ENCODE results near the gene LECT2. TPM values are rescaled to one million over a fixed set of nuclear protein-coding genes. Genes with fewer than 3 reads are reported as not detected.

LECT2 gene
- total RNA-seq, 1 donor from 2014 or later: not detected

DNA sequence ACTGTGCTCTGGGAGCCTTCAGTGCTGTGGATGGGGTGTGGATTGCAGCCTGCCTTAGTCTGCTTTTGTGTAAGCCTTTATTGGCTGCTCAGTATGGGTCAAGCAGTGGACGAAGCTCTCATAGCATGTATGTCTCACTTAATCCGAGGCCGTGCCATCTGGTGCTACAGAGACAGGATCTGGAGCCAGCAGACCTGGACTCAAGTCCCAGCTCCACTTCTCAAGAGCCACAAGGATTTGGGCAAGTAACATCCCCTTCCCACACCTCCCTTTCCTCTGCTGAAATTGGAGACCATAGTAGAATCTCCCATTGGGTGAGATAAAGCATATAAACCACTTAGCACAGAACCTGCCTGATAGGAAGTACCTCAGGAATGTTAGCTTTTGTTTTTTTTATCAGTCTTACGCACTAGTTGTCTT, 23.4 kb upstream of the LECT2 start:
- no peak for DNase-seq (ENCODE audit: low read depth)
- TF ChIP-seq, protein P1, sequence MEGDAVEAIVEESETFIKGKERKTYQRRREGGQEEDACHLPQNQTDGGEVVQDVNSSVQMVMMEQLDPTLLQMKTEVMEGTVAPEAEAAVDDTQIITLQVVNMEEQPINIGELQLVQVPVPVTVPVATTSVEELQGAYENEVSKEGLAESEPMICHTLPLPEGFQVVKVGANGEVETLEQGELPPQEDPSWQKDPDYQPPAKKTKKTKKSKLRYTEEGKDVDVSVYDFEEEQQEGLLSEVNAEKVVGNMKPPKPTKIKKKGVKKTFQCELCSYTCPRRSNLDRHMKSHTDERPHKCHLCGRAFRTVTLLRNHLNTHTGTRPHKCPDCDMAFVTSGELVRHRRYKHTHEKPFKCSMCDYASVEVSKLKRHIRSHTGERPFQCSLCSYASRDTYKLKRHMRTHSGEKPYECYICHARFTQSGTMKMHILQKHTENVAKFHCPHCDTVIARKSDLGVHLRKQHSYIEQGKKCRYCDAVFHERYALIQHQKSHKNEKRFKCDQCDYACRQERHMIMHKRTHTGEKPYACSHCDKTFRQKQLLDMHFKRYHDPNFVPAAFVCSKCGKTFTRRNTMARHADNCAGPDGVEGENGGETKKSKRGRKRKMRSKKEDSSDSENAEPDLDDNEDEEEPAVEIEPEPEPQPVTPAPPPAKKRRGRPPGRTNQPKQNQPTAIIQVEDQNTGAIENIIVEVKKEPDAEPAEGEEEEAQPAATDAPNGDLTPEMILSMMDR (IDR thresholded peaks at IDR 0.05; ENCODE audit: insufficient read depth, low read length, poor library complexity, severe bottlenecking): no peak
- no peaks in the 10 kb centered on the region for H3K36me3 ChIP-seq (ENCODE audit: control insufficient read depth, insufficient read depth, low read length)
- no peak overlapping the region for H3K4me3 ChIP-seq (ENCODE audit: low read depth, low read length)
- no peaks in the 10 kb centered on the region for H3K27me3 ChIP-seq (ENCODE audit: control insufficient read depth, insufficient read depth, low read length)

DNA sequence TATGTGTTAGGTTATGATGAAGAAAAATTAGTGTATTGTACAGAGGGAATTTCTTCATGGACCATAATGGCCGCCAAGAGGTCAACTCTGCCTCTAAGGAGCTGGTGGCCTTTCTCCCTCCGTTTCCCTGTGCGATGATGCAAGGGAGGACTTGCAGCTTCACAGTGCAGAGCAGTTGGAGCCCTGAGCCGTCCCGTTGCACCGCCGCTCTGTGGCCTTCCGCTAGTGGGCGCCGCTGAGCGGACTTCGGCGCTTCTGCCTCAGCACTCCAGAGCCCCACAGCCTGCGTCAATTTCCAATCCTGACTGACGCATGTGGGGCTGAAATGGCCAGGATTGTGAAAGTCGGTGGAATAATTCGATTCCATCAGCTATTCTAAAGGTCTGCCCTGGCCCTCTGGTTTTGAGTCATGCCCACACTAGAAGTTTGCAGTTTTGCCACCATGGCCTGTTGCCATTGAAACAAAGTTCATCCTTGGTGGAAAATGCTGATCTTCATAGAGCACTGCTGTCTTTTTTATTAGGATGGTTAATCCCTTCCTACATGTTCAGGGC, 22.7 kb upstream of the LECT2 start:
- no peak for DNase-seq (ENCODE audit: low read depth)
- no peaks in the 10 kb centered on the region for H3K27me3 ChIP-seq (ENCODE audit: control insufficient read depth, insufficient read depth, low read length)
- no peaks in the 10 kb centered on the region for H3K36me3 ChIP-seq (ENCODE audit: control insufficient read depth, insufficient read depth, low read length)
- H3K4me3 ChIP-seq (ENCODE audit: low read depth, low read length): no peak overlapping the region
- TF ChIP-seq, protein P1 (IDR thresholded peaks at IDR 0.05; ENCODE audit: insufficient read depth, low read length, poor library complexity, severe bottlenecking): peak; percentile 90

DNA sequence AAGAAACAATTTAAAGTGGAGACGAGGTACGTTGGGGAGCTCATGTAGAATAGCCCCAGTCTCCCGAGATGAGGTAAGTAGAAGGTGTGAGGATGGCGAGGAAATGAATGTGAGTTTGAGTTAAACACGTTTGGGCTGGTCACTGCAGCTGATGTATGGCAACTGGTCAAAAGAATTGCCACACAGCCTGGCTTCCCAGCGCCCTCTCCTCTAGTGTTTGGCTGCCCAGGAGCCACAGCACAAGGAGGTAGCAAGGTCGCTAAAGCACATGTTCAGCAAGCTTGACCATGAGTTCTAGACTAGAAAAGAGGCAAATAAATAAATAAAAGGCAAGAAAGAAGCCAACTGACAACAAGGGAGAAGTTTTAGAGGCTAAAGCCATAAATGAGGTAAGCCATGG, 21.4 kb upstream of the LECT2 start:
- TF ChIP-seq, protein P1 (IDR thresholded peaks at IDR 0.05; ENCODE audit: insufficient read depth, low read length, poor library complexity, severe bottlenecking): no peak

DNA sequence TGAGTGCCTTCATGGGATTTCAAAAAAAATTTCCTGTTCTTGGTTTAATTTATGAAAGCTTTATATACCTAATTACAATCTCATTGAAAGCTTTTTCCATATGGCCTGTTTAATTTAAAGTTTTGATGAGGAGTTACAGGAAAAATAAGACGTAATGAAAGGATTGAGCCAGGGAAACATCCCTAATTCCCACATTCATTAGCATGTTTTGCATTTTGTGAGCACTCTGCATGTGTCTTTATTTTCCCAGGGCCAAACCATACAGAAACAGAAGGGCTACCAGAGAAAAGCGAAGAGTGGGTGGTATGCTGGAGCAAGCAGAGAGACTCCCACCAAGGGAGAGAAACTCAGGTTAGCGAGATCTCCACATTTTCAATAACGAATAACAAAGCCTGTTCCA, 20.3 kb upstream of the LECT2 start:
- TF ChIP-seq, protein P1 (IDR thresholded peaks at IDR 0.05; ENCODE audit: insufficient read depth, low read length, poor library complexity, severe bottlenecking): no peak
- Histone ChIP-seq H3K27me3 (ENCODE audit: control insufficient read depth, insufficient read depth, low read length) (no peaks in the 10 kb centered on the region), H3K36me3 (ENCODE audit: control insufficient read depth, insufficient read depth, low read length) (no peaks in the 10 kb centered on the region), H3K4me3 (ENCODE audit: low read depth, low read length) (no peak overlapping the region)
- DNase-seq (ENCODE audit: low read depth): no peak

More for the DNA sequence above, 21.4 kb upstream of the LECT2 start:
- Histone ChIP-seq H3K4me3 (ENCODE audit: low read depth, low read length) (no peak overlapping the region), H3K27me3 (ENCODE audit: control insufficient read depth, insufficient read depth, low read length) (no peaks in the 10 kb centered on the region), H3K36me3 (ENCODE audit: control insufficient read depth, insufficient read depth, low read length) (no peaks in the 10 kb centered on the region)
- no peak for DNase-seq (ENCODE audit: low read depth)

DNA sequence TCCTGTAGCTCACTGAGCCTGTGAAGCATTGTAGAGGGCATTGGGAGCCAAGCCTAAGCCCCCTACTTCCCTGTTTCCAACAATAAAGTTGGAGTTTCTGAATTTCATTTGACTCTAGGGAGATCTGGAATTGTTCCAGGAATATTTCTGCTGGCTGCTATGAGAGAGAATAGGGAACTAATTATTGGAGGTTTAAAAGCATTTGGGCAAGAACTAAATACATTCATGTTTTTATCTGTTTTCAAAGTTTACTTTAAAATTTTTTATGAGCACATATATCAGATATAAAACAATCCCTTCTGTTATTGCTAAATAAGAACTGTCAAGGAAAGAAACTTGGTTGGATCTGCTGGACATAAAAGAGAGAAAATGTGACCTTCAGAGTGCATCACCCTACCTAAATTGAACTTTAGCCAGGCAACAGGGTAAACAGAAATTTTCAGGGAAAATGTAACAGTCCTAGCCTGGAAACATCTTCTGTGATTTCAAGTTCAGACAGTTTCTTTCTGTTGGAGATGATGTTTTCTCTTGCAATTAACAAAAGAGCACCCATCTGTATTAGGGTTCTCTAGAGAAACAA, 19.3 kb upstream of the LECT2 start:
- H3K27me3 ChIP-seq (ENCODE audit: control insufficient read depth, insufficient read depth, low read length): no peaks in the 10 kb centered on the region
- no peak for DNase-seq (ENCODE audit: low read depth)
- H3K36me3 ChIP-seq (ENCODE audit: control insufficient read depth, insufficient read depth, low read length): no peaks in the 10 kb centered on the region
- TF ChIP-seq, protein P1 (IDR thresholded peaks at IDR 0.05; ENCODE audit: insufficient read depth, low read length, poor library complexity, severe bottlenecking): no peak
- H3K4me3 ChIP-seq (ENCODE audit: low read depth, low read length): no peak overlapping the region
